HepG2 (cell line): ENCODE measurements around the gene NME7. TPM values are rescaled to one million over a fixed set of nuclear protein-coding genes. Genes with fewer than 3 reads are reported as not detected.

ENCODE experiments used
- AKAP8 ChIP-seq: sonication (generic); formaldehyde crosslinking; IDR thresholded peaks from 2 replicates; pipeline ENCODE4 v1.5.1; 2020; ENCODE audit warnings: mild to moderate bottlenecking, missing genetic modification reagents
- ATF1 ChIP-seq: IDR thresholded peaks from 2 replicates; pipeline ENCODE4 v1.6.1; 2016; ENCODE audit warnings: mild to moderate bottlenecking, control low read depth
- ESRRA ChIP-seq: sonication (generic); formaldehyde crosslinking; IDR thresholded peaks from 2 replicates; pipeline ENCODE4 v1.5.1; 2020; ENCODE audit warnings: mild to moderate bottlenecking, low read depth, missing genetic modification reagents
- MAFK ChIP-seq, 2 experiments: IDR thresholded peaks in 1 of 2; conservative IDR thresholded peaks in 1 of 2; 2 replicates each; pipeline ENCODE4 v1.6.1; 2011; ENCODE audit warnings: improper control_type of control experiment in 2 of 2, low read length in 2 of 2
- POLR2A ChIP-seq, 2 experiments: IDR thresholded peaks; 2 replicates each; pipeline ENCODE4 v1.6.1; 2011; ENCODE audit warnings: low read depth in 2 of 2, low read length in 2 of 2, mild to moderate bottlenecking in 1 of 2, moderate library complexity in 1 of 2; ENCODE audit not compliant: insufficient read depth in 1 of 2
- ZFP36 ChIP-seq: fragments of 150-350 bp; IDR thresholded peaks from 2 replicates; pipeline ENCODE4 v1.6.1; 2018; ENCODE audit warnings: borderline replicate concordance, low read length, low read depth; ENCODE audit not compliant: partially characterized antibody
- ZNF343 ChIP-seq: sonication (generic); formaldehyde crosslinking; IDR thresholded peaks from 2 replicates; pipeline ENCODE4 v1.4.0; 2020; ENCODE audit warnings: mild to moderate bottlenecking, missing genetic modification reagents
- ZNF407 ChIP-seq: sonication (generic); formaldehyde crosslinking; IDR thresholded peaks from one replicate; pipeline ENCODE4 v1.5.1; 2020; ENCODE audit warnings: mild to moderate bottlenecking, missing genetic modification reagents; ENCODE audit errors: not compliant biosample characterization
- ZNF414 ChIP-seq: sonication (generic); formaldehyde crosslinking; IDR thresholded peaks from 2 replicates; pipeline ENCODE4 v1.5.0; 2020; ENCODE audit warnings: missing genetic modification reagents
- ZSCAN20 ChIP-seq: sonication (generic); formaldehyde crosslinking; IDR thresholded peaks from 2 replicates; pipeline ENCODE4 v1.4.0; 2020; ENCODE audit warnings: missing genetic modification reagents, mild to moderate bottlenecking, borderline replicate concordance
- polyA plus RNA-seq, 8 experiments: library from polyadenylated mRNA; depleted of rRNA in 3 of 8; stranded (reverse) in 7 of 8; unstranded in 1 of 8; fragments of >200 nt; fragmentation: Illumina TruSeq in 4 of 8; extraction: Trizol in 4 of 8; gene quantifications; 2 replicates each; pipeline versions ENCODE4 v1.2.1 to v1.2.3, GENCODE V29; 2011 to 2016; ENCODE audit warnings: low read depth in 4 of 8, missing spikeins in 1 of 8, mixed read lengths in 1 of 8; ENCODE audit not compliant: insufficient read depth in 1 of 8
- total RNA-seq, 5 experiments: library from RNA; depleted of rRNA; stranded (reverse); fragments of >200 nt; fragmentation: Illumina TruSeq; extraction: Trizol; gene quantifications; 2 replicates each; pipeline ENCODE4 v1.2.3, GENCODE V29; 2016; ENCODE audit warnings: low read depth in 1 of 5
- TF ChIP-seq, protein P1 (sequence below): sonication (generic); formaldehyde crosslinking; IDR thresholded peaks from 2 replicates; pipeline ENCODE4 v1.4.0; 2020; ENCODE audit warnings: mild to moderate bottlenecking, missing genetic modification reagents, borderline replicate concordance
- TF ChIP-seq, protein P2 (sequence below): IDR thresholded peaks from 2 replicates; pipeline ENCODE4 v1.6.1; 2016; ENCODE audit warnings: missing genetic modification reagents, missing compliant biosample characterization
- TF ChIP-seq, protein P3 (sequence below): sonication (generic); formaldehyde crosslinking; IDR thresholded peaks from 2 replicates; pipeline ENCODE4 v1.4.0; 2020; ENCODE audit warnings: missing genetic modification reagents

The NME7 gene
- total and polyA plus RNA-seq, 2 of the 13 experiments (the other 11 are each of a cell fraction or from before 2014, with no cell fraction given), result 9.4 to 22.5 TPM

DNA sequence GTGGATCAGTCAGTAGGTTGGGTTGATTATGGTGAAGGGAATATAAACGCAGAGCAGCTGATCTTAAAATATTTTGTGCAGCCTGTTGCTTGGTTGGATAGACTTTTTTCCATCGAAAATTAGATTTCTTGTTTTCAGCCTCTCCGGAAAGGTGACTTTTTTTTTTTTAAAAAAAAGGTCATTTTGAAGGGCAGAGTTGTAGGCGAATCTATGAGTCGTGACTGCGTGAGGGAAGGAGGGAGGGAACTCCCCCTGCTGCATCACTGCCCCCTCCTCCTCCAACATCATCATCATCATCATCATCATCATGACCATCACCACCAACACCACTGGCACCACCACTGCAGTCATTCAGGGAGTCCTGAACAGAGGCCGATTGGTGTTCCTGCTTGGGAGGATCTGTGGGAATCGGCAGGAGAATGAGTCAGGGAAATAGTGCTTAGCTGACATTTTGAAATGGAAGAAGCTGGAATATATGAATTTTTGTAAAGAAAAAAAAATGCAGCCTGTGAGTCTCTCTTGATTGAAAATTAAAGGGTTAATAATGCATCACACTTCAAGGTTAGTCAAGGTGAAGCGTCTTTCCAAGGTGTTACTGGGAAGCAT, 259.9 kb downstream of the NME7 start (continued):
- peak; percentile 47 to 62 for TF ChIP-seq MAFK (conservative IDR thresholded peaks at IDR 0.05 in 1 of 2, IDR thresholded peaks at IDR 0.05 in 1 of 2; ENCODE audit: low read length in 2 of 2)
- no peak for TF ChIP-seq ATF1 (CRISPR knock-in tag)
- TF ChIP-seq, protein P1, sequence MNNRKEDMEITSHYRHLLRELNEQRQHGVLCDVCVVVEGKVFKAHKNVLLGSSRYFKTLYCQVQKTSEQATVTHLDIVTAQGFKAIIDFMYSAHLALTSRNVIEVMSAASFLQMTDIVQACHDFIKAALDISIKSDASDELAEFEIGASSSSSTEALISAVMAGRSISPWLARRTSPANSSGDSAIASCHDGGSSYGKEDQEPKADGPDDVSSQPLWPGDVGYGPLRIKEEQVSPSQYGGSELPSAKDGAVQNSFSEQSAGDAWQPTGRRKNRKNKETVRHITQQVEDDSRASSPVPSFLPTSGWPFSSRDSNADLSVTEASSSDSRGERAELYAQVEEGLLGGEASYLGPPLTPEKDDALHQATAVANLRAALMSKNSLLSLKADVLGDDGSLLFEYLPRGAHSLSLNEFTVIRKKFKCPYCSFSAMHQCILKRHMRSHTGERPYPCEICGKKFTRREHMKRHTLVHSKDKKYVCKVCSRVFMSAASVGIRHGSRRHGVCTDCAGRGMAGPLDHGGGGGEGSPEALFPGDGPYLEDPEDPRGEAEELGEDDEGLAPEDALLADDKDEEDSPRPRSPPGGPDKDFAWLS (CRISPR knock-in tag), result no peak
- TF ChIP-seq, protein P2, sequence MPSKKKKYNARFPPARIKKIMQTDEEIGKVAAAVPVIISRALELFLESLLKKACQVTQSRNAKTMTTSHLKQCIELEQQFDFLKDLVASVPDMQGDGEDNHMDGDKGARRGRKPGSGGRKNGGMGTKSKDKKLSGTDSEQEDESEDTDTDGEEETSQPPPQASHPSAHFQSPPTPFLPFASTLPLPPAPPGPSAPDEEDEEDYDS (CRISPR knock-in tag), result no peak
- TF ChIP-seq ESRRA, result peak; percentile 25; the same call in 1 of the 2 replicates
- TF ChIP-seq ZNF414 (CRISPR knock-in tag), result 0 out of 2 replicates have a peak, but pooled peaks have one; percentile 20
- TF ChIP-seq ZNF407 (CRISPR knock-in tag), result no peak
- TF ChIP-seq ZSCAN20 (CRISPR knock-in tag), result no peak
- TF ChIP-seq AKAP8, result no peak
- no peak for TF ChIP-seq ZFP36
- no peak for TF ChIP-seq ZNF343 (CRISPR knock-in tag)
- TF ChIP-seq POLR2A (IDR thresholded peaks at IDR 0.05; ENCODE audit: insufficient read depth in 1 of 2, low read depth in 2 of 2, low read length in 2 of 2), result 0 out of 4 replicates have a peak, but pooled peaks of 1 of the 2 experiments have one; percentile 16
- TF ChIP-seq, protein P3, sequence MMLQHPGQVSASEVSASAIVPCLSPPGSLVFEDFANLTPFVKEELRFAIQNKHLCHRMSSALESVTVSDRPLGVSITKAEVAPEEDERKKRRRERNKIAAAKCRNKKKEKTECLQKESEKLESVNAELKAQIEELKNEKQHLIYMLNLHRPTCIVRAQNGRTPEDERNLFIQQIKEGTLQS (CRISPR knock-in tag), result no peak
